ENCODE measurements around the gene SMAD7.

- no peak for TF ChIP-seq POLR2A (IDR thresholded peaks at IDR 0.05)
- TF ChIP-seq CTCF (IDR thresholded peaks at IDR 0.05), result no peak
Observed at GRCh38 chr18:48947092-48947491, 3.7 kb downstream of the SMAD7 start.

All from thyroid gland (tissue), 4 donors.